Stimulated activated naive CD8-positive, alpha-beta T cell treated with anti-CD3 and anti-CD28 coated beads, Interleukin-15, Interleukin-2, amounts not matched to agents 100 U/mL and 50 U/mL, for 24 hours (primary cell): ENCODE measurements around the gene LAMA2.
"Not testable (repeated sequence)": the region's sequence is repeated elsewhere in the genome, so short reads cannot be mapped to it uniquely, and the experiment has no call there.

Experiments
- ATAC-seq: fragments of 150-1000 bp; cut with Tn5 transposase; one replicate; pipeline ENCODE4 v1.10.0; 2021
- DNase-seq: peaks from one replicate; pipeline ENCODE4 v3.0.0; 2021

Gene LAMA2

DNA sequence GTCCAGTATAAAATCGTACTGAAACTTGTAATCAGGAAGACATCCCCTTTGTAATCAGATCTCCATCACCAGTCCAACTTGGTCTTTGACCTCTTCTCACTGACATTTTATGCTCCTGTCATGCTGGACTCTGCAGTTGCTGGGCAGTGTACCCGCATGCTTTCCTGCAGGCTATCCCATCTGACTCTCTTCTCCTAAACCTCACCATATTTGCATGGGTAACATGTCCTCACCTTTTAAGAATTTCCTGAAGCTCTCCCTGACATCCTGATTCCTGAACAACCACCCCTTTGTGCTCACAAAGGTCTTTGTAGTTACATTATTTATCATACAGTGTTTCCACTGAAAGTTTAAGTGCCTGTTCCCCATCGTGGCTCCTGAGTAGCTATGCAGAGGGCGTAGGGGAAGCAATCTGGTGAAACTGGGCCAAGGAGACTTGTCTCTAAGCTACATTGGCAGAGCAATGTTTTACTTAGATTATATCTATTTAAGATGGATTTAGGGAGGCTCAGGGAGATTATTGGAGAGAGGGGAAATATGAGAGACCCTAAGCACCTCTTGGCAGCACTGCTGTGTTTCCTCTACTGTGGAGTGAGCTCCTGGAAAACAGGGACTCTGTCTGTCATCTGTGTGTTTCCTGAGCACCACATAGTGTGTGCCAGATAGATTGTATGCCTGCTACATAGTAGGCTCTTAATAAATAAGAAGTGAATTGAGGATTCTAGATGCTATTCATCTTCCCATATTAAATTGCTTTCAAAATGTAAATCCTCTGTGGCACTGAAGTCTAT lies 124.0 kb downstream of the LAMA2 start:
- no peak for ATAC-seq
- DNase-seq, result no peak

DNA sequence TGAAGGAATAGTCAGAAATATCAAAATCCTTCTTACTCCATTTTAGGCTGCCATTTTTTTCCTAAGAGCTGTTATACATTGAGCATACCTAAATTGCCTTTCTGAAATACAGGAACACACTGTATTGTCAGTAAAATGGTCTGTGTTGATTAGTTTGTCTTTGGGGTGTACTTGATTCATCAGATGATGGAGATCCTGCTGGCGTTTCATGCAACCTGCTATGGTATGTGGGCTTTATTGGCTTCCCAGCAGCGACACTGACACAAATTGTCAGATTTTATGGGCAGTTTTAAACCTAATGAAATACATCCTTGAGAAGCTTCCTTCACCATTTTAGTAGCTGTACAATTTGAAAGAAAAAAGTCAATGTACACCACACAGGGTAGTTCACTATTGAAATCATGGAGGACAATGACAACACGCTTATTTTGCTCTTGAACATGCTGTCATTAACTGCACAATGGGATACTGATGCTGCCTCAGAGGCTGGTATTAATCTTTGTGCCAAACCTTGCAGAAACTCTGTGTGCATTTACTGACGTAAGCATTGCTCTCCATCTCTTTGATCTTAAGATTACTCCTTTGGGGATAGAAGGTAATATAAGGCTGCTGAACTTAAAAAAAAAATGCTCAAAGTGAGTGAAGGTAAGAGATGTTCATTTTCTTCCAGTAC lies 124.9 kb downstream of the LAMA2 start:
- ATAC-seq, result no peak
- no peak for DNase-seq

DNA sequence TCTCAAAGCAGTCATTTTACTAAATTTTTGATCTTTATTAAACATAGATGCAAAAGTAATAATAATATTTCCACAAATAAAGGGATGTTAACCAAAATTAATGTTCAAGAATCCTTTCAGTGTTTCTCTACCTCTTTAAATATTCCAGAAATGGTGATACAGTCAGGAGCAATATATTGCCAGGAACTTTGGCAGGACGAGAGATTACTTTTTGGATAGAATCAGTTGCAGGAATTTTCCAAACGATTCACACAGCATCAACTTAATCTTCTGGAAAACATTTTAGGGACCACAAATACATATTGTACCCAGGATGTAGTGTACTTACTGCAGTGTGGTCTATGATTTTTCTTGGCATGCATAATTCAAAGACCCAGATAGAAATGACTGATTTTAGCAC lies 125.7 kb downstream of the LAMA2 start:
- ATAC-seq (no peak), DNase-seq (no peak)

DNA sequence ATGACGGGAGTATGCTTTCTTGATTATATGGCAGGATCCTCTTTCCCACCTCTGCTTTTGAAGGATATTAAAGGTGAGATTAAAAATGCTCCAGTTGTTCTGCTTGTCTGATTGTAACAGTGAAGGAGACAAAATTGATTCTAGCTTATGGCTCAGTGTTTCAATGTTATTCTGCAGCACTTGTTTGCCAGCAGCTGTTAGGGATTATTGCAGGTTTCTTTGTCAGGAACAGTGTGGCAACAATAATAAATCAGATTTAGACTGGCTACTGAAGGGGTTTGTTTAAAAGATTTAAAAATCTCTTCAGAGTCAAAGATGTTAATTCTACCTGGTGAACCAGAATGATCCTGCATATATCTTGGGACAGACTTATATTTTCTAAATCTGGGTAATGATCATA lies 126.9 kb downstream of the LAMA2 start:
- DNase-seq, result no peak
- ATAC-seq, result no peak

DNA sequence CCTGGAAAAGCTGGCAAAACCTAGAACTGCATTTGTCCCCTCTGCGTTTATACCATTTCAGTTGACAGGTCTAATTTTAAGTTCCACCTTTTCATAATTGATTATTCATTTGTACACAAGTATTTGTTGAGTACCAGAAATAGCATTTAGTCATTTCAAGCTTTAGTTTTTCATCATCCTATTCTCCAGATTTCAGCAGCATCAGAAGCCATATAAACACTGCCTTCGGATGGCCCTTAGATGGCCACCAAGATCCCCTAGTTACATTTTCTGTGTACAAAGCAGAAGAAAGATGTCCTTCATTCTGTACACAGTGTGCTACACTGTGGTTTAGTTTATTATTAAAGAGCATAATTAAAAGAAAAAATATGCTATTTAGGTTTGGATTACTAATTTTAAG lies 131.4 kb downstream of the LAMA2 start:
- ATAC-seq, result no peak
- DNase-seq, result no peak

DNA sequence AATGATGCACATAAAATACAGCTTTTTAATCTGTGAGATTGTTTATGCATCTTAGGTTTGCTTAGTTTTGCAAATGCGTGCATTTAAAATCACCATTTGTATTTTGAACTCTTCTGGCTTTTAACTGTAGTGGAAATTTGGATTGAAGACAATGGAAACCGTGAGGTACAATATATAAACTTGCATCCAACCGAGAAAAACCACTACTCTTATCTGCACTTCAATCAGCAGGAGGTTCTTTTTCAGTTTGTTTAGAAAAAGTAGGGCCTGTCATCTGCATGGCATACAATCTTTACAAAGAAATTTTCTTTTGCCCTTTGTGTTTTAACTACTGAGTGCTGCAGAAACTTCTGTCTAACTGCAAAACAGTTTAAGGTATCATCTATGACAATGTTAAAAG lies 132.8 kb downstream of the LAMA2 start:
- DNase-seq (no peak), ATAC-seq (no peak)

DNA sequence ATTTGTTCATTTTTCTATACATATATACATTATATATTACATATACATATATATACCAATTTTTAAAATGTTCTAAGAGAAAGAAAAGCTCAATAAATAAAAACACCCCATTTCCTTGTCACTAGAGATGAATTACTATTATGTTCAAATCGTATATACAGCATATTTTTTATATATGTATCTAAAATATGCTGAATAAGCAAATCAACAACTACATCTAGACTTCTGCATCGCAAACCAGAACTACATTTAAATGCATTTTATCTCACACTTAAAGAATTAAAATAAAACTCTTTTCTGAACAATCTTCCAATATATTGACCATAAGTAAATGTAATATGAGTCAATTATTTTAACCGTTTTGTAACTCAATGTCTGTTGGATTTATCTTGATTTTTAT lies 133.9 kb downstream of the LAMA2 start:
- no peak for DNase-seq
- ATAC-seq, result no peak

DNA sequence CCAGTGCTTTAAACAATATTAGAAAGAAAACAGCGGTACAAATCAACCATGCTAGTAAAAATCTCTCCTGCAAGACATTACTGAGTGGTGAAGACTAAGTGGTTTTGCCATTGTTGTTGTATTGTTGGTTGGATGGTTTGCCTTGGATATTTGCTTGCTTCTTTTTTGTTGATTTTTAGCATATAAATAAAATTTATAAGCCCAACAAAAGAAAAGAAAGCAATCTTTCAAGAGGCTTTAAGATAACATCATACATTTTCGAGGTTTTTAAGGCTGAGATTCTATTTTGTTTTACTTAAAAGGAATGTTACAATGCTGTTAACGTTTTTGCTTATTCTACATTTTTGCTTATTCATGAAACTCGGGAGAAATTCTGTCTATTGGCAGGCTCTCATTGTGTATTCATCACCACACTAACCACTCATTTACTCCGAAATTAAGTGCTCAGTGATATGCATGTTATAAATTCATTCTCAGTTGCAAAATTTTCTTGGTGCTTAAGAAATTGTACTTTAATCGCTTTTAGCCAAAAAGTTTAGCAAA lies 139.1 kb downstream of the LAMA2 start:
- ATAC-seq (no peak), DNase-seq (no peak)

DNA sequence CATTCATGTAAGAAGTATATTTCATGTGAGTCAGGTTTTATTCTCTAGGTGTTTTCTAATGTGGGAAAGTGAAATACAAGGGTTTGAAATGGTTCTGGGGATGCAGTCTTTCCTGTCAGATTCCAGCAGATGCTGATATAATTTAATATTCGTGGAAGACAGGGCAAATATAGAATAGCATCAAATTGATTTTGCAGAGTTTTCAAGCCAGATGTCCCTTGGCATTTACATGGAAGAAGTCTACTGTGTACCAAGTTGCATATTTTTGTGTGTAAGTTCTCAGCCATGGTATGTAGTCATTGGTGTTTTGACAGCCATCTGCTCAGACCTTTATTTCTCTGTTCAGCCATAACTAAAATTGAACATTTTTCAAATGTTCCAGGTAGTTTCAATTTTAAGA lies 143.7 kb downstream of the LAMA2 start:
- DNase-seq, result no peak

DNA sequence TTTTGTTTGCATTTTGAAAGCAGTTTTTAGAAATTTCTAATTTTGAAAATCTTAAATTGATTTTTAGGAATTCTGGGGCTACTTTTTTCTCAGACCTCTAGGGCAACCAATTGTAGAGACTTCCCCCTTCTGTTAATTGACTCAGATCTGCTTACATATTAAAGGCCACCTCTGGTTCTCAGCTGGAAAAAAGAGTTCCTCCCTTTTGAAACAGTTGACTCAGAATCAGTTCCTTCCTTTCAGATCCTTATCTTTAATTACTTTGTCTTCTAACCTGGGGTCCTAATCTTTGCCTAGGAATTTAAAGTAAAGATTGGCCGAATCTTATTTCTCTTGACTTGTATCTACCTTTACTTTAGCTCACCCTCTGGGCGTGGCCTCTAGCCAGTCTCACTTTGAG lies 146.8 kb downstream of the LAMA2 start:
- DNase-seq (no peak), ATAC-seq (no peak)

More for the DNA sequence above, 143.7 kb downstream of the LAMA2 start:
- no peak for ATAC-seq

DNA sequence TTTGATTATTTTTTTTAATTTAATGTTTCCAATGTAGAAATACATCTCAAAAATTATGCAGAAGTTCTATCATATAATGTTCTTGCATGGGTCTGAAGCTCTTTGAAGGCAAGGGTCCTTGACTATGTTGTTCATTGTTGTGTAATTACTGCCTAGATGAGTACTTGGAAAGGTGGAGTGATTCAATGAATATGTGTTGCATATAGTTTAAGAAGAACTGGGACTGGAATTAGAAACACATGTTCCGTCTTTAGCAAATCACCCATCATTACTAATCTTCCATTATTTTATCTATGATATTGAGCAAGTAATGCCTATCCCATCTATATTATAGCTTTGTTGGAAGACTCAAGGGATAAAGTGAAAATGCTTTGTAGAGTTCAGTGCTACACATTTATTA lies 147.3 kb downstream of the LAMA2 start:
- ATAC-seq, result no peak
- DNase-seq, result no peak

DNA sequence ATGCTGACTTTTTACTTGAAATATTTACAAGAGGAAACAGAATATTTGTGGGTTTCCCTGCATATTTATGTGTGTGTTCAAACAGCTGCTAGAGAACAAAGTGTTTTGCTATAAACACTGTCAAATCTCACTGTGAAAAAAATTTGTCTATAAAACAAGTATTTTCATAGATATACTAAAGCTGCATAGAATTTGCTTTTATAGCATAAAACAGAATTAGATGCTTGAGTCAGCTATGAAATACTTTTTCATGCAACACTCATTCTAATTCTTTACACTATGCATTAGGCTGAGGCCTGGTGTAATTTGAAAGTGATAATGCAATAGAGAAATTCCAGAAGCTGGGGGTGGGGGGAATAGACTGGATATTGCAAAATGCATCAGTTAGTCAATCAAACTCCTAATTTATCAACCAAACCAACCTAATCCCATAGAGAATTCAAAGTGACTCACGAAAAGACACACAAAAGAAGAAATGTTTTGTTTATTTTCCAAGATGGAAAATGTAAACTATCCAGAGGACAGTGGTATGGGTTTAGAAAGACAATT lies 148.2 kb downstream of the LAMA2 start:
- DNase-seq (no peak), ATAC-seq (no peak)

DNA sequence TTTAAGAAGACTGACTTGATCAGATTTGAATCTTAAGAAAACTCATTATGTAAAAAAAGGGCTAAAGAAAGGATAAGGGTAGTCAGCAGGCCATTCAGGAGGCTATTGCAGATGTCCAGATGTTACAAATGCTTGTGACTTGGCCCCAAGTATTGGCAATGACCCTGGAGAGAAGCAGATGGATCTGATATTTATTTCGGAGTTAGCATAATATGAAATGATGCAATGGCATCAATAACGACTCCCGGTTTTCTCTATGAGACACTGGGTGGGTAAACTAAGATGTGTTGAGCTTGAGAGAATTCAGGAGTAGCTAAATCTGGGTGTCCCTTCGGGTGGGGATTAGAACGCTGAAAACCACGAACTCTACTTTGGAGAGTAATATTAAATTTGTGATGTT lies 149.7 kb downstream of the LAMA2 start:
- ATAC-seq (no peak), DNase-seq (no peak)

DNA sequence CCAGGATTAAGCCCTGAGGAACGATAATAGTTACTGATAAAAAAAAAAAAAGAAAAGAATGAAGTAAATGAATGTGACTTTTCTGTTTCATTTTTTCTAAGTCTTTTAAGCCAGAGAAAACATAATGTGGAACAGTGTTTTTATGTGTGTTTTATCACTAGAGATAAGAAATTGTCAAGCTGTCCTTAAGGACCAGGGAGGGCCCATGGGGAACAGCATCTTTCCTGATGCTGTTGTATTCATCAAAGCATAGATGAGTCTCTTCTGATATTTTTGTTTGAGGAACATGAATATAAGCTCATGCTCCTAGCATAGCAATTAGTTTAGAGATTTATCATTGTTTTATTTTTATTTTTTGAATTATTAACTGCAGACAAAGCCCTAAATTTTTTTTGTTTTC lies 150.2 kb downstream of the LAMA2 start:
- no peak for DNase-seq
- ATAC-seq, result no peak

DNA sequence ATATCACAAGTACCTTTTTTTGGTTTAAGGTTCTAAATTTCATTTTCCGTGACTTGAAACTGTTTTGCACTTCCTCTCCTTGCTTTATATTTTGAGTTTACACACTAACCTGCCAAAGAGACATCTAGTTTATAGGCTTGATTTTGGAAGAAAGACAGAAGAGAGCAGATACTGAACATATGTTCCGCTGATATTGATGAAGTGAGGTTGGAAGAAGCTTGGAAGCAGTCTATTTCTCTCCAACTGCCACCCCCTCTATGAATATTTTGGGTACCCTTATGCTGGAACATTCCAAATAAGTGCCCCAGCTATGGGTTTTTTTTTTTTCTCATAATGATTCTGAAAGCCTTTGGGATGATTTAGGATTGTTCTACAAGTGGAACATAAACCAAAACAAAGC lies 150.6 kb downstream of the LAMA2 start:
- ATAC-seq, result no peak
- DNase-seq, result no peak

DNA sequence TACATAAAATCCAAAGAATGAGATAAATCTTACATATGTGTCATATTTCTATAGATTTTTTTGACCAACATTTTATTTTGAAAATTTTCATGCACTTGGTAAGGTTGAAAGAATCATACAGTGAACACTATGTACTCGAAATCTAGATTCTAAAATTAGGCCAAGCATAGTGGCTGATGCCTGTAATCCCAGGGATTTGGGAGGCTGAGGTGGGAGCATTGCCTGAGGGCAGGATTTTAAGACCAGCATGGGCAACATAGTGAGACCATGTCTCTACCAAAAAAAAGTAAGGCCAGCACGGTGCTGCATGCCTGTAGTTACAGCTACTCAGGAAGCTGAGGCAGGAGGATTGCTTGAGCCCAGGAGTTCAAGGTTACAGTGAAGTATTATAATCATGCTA lies 158.6 kb downstream of the LAMA2 start:
- no peak for DNase-seq
- no peak for ATAC-seq

DNA sequence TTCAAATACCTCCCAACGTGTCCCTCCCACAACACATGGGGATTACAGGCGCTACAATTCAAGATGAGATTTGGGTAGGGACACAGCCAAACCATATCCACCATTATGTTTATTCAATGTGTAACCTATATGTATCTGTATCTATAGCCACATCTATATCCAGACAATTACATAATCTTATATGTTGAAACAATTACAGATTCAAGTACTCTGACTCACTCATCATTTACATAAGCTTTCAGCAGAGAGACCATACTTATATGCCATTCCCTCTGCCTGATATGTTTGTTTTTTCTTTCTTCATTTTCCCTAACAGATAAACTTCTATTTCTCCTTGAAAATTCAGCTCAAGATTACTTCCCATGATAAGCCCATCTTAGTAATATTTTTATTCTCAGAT lies 163.6 kb downstream of the LAMA2 start:
- ATAC-seq (no peak), DNase-seq (no peak)

DNA sequence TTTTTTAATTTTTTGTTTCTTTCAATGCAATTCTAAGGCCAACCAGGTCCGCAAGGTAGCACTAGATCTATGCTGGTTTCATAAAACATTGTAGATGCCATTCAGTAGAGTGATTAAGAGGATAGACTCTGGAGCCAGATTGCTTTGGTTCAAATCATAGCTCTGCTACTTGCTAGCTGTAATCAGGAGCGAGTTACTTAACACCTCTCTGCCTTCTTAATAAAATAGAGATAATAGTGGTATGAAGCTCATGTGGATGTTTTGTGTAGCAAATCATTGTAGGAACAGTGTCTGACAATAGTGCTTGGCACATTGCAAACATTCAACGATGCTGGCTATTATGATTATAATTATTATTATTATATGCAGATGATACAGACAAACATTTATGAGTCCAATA lies 164.9 kb downstream of the LAMA2 start:
- DNase-seq, result no peak
- no peak for ATAC-seq

DNA sequence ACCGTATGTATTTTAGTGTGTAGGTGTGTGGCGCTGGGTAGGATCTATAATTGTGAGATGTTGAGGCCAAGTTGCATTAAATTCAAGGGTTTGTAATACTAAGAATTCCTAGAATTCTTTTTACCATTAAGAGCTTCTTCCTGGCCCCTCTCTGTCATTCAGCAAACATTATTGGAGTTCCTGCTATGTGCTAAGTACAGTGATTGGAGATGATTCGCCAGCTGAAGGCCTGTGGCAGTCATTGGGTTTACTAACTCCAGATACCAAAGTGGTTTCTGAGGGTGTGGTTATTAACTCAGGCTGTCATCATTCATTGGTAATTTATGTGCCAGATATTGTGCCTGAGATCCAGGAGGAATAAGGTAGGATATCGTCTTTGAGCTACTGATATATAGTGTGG lies 167.1 kb downstream of the LAMA2 start:
- no peak for ATAC-seq
- DNase-seq, result no peak

DNA sequence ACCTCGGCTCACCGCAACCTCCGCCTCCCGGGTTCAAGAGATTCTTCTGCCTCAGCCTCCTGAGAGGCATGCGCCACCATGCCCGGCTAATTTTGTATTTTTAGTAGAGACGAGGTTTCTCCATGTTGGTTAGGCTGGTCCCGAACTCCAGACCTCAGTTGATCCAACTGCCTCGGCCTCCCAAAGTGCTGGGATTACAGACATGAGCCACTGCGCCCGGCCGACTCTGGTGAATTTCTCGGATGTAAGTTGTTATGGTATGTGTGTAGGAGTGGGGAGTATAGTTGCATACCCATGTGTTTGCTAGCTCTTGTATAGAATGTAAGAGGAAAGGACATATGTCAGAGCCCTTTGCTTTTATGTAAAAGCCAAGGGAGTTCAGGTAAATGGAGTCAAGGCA lies 170.2 kb downstream of the LAMA2 start:
- not testable (repeated sequence) for ATAC-seq, DNase-seq

DNA sequence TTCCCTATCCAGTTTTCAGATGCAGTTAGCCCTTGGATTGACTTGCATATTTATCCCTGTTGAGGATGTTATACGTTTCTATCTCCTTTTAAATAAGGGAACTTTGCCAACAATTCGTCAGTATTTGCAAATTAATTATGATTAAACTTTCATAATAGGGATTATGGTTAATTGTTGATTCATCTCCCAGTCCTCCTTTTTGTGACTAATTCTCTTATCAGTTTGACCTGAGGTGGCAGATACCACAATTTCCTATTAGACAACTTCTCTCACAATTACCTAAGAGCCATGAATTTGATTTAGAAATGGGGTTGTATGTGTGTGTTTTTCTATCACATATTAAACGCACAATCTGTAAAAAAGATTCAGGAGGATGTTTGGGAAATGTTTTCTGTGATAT lies 172.9 kb downstream of the LAMA2 start:
- ATAC-seq (no peak), DNase-seq (no peak)

DNA sequence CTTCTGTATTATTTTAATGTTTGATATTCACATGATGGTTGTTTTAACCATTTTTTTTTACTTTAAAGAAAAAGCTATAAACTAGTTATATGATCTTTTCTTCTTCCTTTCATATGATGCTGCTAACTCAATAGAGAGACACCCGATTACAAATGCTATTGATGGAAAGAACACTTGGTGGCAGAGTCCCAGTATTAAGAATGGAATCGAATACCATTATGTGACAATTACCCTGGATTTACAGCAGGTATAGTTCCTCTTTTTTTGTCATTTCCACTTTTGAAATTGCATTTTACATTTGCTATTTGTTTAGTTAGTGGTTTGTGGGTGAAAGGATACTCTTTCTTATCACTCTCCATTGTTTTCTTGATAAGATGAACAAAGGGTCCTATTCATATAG lies 176.7 kb downstream of the LAMA2 start:
- ATAC-seq (no peak), DNase-seq (no peak)

DNA sequence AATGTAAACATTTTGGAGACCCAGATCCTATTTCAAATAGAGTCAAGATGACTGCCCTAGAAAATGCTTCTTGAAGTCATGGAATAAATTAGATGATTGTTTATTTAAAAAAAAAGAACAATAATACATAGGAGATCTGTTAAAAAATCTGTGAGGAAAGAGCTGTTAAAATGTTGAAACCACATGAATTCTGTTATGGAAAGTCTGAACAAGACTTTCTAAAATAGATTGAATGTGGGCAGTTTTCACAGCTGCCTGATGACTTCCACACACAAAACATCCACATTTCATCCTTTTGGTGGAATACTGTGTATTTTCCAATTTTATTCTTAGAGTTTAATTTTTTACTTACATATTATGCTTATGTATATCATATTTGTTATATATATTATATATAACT lies 186.1 kb downstream of the LAMA2 start:
- no peak for DNase-seq

DNA sequence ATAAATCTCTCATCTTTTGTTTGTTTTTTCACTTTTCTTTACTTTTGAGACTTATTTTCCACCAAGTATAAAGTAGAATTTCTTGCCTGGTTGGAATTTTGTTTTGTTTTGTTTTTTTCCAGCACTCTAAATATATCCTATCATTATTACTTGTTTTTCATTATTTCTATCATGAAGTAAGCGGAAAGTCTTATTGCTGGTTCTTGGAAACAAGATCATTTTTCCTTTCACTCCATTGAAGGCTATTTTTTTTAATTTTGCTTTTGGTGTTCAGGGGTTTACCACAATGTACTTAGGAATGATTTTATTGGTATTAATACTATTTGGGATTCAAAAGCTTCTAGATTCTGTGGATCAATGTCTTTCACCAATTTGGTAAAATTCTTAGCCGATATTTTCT lies 190.1 kb downstream of the LAMA2 start:
- DNase-seq (no peak), ATAC-seq (no peak)

More for the DNA sequence above, 186.1 kb downstream of the LAMA2 start:
- no peak for ATAC-seq
